Pancreas (tissue), 10 donors: Measurements from ENCODE around the gene TSPAN4. TPM values are rescaled to one million over a fixed set of nuclear protein-coding genes. Genes with fewer than 3 reads are reported as not detected.

ENCODE experiments used
- ATAC-seq, 4 donors: fragments of 200-7000 bp; cut with Tn5 transposase; one replicate each; pipeline versions ENCODE4 v1.8.0 to v1.9.1; 2020; ENCODE audit warnings: mild to moderate bottlenecking in 4 of 4, moderate library complexity in 4 of 4
- DNase-seq, 6 donors: peaks; one replicate each; pipeline ENCODE4 v3.0.0-alpha.2; 2020
- FAIRE-seq: peaks from 2 replicates; lab custom pipeline; 2012; peaks lifted over from hg19 to GRCh38; lab: Jason Lieb, UNC
- H3K27ac ChIP-seq, 4 donors: fragments of 200-600 bp; sonication (generic); 1 replicate in 3 of 4; 2 replicates in 1 of 4; pipeline versions ENCODE4 v1.5.0 to v1.8.0; 2020
- H3K27me3 ChIP-seq, 4 donors: fragments of 200-600 bp; one replicate each; pipeline ENCODE4 v1.8.0; 2021
- H3K36me3 ChIP-seq, 3 donors: fragments of 200-600 bp; sonication (generic) in 1 of 3; one replicate each; pipeline versions ENCODE4 v1.5.0 to v1.8.0; 2020 to 2021
- H3K4me1 ChIP-seq, 3 donors: fragments of 200-600 bp; one replicate each; pipeline ENCODE4 v1.8.0; 2021
- H3K4me3 ChIP-seq, 4 donors: fragments of 200-600 bp; sonication (generic) in 2 of 4; one replicate each; pipeline versions ENCODE4 v1.5.0 to v1.8.0; 2020 to 2021
- H3K9me3 ChIP-seq, 4 donors: fragments of 200-600 bp; one replicate each; pipeline ENCODE4 v1.8.0; 2021
- WGBS, 2 donors: extraction: QIAGEN DNeasy Blood & Tissue Kit; methylation state at CpG; one replicate each; pipeline ENCODE4 v1.1.7; 2013; 5-methylcytosine and 5-hydroxymethylcytosine counted together
- intact Hi-C, 3 donors: fragments of 100-400 bp; cut with DNase I; formaldehyde crosslinking; loops; one replicate each; pipeline versions ENCODE4 v1.11.1 to v1.14.2; 2022
- polyA plus RNA-seq, 2 donors: library from polyadenylated mRNA; stranded (reverse); fragments of 200-250 nt; gene quantifications; one replicate each; pipeline ENCODE4 v1.2.3, GENCODE V29; 2013
- total RNA-seq, 6 donors: library from RNA; stranded (reverse); fragmentation: NEBNext Ultra II Directional in 4 of 6; extraction: Animal tissue kit (Norgen Biotek cat#: 25700) in 4 of 6; gene quantifications; one replicate each; pipeline versions ENCODE4 v1.2.1 to v1.2.4, GENCODE V29; 2021 to 2023
- TF ChIP-seq, protein P1 (sequence below), 4 donors: fragments of 200-600 bp; sonication (generic) in 3 of 4; IDR thresholded peaks; one replicate each; pipeline versions ENCODE4 v1.5.0 to v1.8.0; 2021; ENCODE audit warnings: antibody characterized with exemption in 4 of 4
- donor health status: healthy with polysubstance abuse.
- donor health status: DM: no; HTN: no; CAD: no; lungs with moderate emphysema.
- donor health status: DM: no; HTN: no; CAD: no.
- donor health status: control.
- donor health status: control.
- donor health status: Bipolar disorder and iron deficiency.
- donor health status: DM: yes; HTN: yes; CAD: no.
- donor health status: DM: no; HTN: no; CAD: no.
- donor health status: DM: no; HTN: no; CAD: no.
- donor health status: DM: yes; HTN: yes; CAD: no.

TSPAN4 gene, protein sequence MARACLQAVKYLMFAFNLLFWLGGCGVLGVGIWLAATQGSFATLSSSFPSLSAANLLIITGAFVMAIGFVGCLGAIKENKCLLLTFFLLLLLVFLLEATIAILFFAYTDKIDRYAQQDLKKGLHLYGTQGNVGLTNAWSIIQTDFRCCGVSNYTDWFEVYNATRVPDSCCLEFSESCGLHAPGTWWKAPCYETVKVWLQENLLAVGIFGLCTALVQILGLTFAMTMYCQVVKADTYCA
- total RNA-seq (10 to 100 TPM; 15.3 to 25.0 (median 18.8) TPM), polyA plus RNA-seq (10 to 100 TPM; 44.0 to 67.2 TPM)

DNA sequence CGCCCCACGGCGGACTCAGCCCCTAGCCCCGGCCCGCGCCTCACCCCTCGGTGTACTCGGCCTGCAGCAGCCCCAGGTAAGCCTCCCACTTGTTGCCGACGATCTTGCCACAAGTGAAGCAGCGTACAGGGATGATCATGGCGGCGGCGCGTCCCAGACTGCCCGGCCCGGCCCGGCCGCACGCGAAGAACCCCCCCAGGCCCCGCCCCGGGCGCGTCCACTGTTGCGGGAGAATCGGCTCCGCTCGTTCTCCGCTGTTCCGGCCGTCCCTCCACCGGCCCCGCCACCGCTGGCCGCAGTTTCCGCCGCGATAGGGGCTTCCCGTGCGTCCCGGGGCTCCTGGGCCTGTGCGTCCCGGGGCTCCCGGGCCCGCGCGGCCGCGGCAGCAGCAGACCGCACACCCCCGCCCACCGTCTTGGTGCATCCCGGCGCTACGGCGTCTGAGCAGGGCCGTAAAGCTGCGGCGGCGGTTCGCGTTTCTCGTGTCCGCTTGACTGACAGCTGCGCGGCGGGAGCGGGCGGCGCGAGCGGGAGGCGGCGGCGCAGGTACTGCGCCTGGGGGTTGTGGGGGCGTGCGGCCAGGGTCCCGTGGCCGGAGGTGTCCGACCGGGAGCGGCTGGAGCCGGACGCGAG is at the start of gene TSPAN4, which contains the start of gene POLR2L:
TSPAN4 (plus strand) TSS at position 483 of the 633 bp plus-strand sequence. CDS start 7,453 bp downstream, outside the sequence.
POLR2L (minus strand) TSS at position 160 of the 633 bp plus-strand sequence; CDS start at position 139, 21 bp downstream.
- H3K27ac ChIP-seq = peak within 1 kb of the TSS; percentile 83 to 93 (median 92)
- H3K36me3 ChIP-seq = peaks cover 0 to 31% (median 19%) of the 10 kb centered on the region in 3 donors
- FAIRE-seq (no peak), ATAC-seq (peak; percentile 60 to 76 (median 68)), DNase-seq (peak; percentile 86 to 96 (median 89))
- H3K9me3 ChIP-seq = no peaks in the 10 kb centered on the region
- no peaks in the 10 kb centered on the region for H3K27me3 ChIP-seq
- peak within 1 kb of the TSS; percentile 69 to 92 (median 79) for H3K4me3 ChIP-seq
- TF ChIP-seq, protein P1, sequence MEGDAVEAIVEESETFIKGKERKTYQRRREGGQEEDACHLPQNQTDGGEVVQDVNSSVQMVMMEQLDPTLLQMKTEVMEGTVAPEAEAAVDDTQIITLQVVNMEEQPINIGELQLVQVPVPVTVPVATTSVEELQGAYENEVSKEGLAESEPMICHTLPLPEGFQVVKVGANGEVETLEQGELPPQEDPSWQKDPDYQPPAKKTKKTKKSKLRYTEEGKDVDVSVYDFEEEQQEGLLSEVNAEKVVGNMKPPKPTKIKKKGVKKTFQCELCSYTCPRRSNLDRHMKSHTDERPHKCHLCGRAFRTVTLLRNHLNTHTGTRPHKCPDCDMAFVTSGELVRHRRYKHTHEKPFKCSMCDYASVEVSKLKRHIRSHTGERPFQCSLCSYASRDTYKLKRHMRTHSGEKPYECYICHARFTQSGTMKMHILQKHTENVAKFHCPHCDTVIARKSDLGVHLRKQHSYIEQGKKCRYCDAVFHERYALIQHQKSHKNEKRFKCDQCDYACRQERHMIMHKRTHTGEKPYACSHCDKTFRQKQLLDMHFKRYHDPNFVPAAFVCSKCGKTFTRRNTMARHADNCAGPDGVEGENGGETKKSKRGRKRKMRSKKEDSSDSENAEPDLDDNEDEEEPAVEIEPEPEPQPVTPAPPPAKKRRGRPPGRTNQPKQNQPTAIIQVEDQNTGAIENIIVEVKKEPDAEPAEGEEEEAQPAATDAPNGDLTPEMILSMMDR (IDR thresholded peaks at IDR 0.05) = no peak
- 0 to 1% methylated on average over 64 to 87 of the region's 87 CpGs for WGBS, 2 donors
- peaks cover 4 to 28% (median 25%) of the 10 kb centered on the region in 3 donors for H3K4me1 ChIP-seq
- intact Hi-C loops = no loop called here

DNA sequence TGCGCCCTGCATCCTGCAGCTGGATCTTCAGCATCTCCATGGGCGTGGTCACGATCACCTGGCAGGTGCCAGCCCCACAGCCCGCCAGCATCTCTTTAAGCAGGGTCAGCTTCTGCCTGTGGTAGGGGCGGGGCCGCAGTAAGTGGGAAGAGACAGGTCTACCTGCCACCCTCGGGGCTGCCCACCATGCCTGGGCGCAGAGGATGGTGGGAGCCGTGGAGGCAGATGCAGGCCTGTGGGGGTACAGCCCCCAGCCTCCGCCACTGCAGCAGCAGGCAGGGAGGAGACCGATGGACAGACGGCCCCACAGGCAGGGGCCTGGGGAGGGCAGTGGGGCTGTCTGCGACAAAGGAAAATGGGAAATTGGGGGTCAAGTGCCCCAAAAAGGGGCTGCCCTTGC is 49.8 kb upstream of the TSPAN4 start:
- intact Hi-C loops = no loop called here
- no peaks in the 10 kb centered on the region for H3K27me3 ChIP-seq
- peak overlapping the region in 1 of 4 donors; percentile 72 for H3K4me3 ChIP-seq
- H3K4me1 ChIP-seq = peaks cover 8 to 14% (median 8%) of the 10 kb centered on the region in 3 donors
- H3K36me3 ChIP-seq = peaks cover 0 to 14% (median 4%) of the 10 kb centered on the region in 3 donors
- no peak for FAIRE-seq
- no peak for ATAC-seq
- WGBS, 2 donors = 73 to 86% methylated on average over 12 to 13 of the region's 13 CpGs
- TF ChIP-seq, protein P1 (IDR thresholded peaks at IDR 0.05) = no peak
- no peak overlapping the region for H3K27ac ChIP-seq
- H3K9me3 ChIP-seq = no peaks in the 10 kb centered on the region
- peak in 3 of 6 donors; percentile 35 to 74 (median 63) for DNase-seq

DNA sequence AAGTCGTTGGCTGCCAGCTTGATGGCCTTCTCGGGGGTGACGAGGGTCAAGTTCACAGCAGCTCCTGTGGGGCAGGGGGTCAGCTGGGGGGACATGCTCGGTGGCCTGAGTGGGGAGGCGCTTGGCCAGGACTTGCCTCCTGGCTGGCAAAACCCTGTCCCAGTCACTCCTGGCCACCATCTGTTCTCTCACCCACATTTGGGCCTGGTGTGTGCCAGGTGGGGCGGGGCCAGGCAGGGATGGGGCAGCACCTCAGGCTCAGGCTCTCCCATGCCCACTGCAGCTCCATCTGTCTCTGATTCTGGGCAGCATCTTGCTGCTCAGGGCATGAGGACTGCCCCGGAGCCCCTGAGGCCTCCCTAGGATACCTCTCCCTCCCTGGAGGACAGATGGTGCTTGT is 49.1 kb upstream of the TSPAN4 start:
- peaks cover 8 to 17% (median 8%) of the 10 kb centered on the region in 3 donors for H3K4me1 ChIP-seq
- TF ChIP-seq, protein P1 (IDR thresholded peaks at IDR 0.05) = no peak
- FAIRE-seq (no peak), DNase-seq (peak; percentile 85 to 96 (median 90)), ATAC-seq (peak; percentile 30 to 48 (median 41))
- peak overlapping the region in 3 of 4 donors; percentile 86 to 90 (median 89) for H3K27ac ChIP-seq
- H3K9me3 ChIP-seq = no peaks in the 10 kb centered on the region
- intact Hi-C loops = no loop called here
- WGBS, 2 donors = 38 to 41% methylated on average over 7 of the region's 7 CpGs
- H3K27me3 ChIP-seq = no peaks in the 10 kb centered on the region
- peaks cover 0 to 14% (median 4%) of the 10 kb centered on the region in 3 donors for H3K36me3 ChIP-seq
- H3K4me3 ChIP-seq = peak overlapping the region in 3 of 4 donors; percentile 60 to 85 (median 72)

DNA sequence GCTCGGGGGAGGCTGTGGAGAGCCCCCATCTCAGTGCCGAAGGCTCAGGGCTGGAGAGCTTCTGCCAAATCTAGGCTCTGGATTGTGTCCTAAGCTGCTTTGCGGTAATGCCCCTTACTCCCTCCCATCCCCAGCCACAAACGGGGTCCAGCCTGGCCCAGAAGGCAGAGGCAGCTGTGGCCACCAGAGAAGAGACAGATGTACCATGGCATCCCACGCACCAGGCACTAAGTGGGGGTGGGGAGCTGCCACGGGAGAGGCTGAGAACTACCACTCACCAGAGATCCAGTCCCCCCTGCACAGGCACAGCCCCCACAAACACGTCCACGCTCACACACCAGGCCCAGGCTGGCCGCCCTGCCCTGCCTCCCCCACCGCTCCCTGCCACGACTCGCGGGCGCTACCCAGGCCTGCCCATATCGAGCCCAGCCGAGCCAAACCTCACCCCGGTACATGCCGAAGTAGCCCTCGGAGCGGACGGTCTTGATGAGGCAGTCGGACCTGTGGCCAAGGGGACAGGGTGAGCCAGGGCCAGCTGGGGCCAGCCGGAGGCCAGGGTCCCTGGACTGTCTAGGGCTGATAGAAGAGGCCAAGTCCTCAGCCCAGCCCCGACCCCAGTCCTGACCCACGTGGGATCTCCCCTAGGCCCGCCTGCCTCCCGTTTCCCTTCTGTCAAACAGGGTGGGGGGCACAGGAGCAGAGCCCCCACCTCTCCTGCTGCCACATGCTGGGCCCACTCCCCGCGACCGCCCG is 48.5 kb upstream of the TSPAN4 start:
- no peak for FAIRE-seq
- peak overlapping the region; percentile 86 to 90 (median 88) for H3K27ac ChIP-seq

More for the DNA sequence above, 48.5 kb upstream of the TSPAN4 start:
- Histone ChIP-seq H3K4me3 (peak overlapping the region in 3 of 4 donors; percentile 60 to 85 (median 72)), H3K36me3 (peaks cover 0 to 14% (median 4%) of the 10 kb centered on the region in 3 donors), H3K27me3 (no peaks in the 10 kb centered on the region), H3K4me1 (peaks cover 8 to 17% (median 8%) of the 10 kb centered on the region in 3 donors), H3K9me3 (no peaks in the 10 kb centered on the region)
- DNase-seq (peak in 4 of 6 donors; percentile 45 to 90 (median 60)), ATAC-seq (peak; percentile 0 to 8 (median 2))
- intact Hi-C loops = no loop called here
- TF ChIP-seq, protein P1 (IDR thresholded peaks at IDR 0.05) = no peak
- 36 to 37% methylated on average over 30 to 31 of the region's 31 CpGs for WGBS, 2 donors
